NOMO-1 treated with dmso at 0.1 percent for 144 hours (cell line): Measurements from ENCODE around the gene AHSP.
"Not testable (repeated sequence)": the region's sequence is repeated elsewhere in the genome, so short reads cannot be mapped to it uniquely, and the experiment has no call there.

Experiments used
- DNase-seq: peaks from one replicate; lab custom pipeline; 2025; ENCODE audit not compliant: unreplicated experiment; lab: John Stamatoyannopoulos, UW

The AHSP gene

DNA sequence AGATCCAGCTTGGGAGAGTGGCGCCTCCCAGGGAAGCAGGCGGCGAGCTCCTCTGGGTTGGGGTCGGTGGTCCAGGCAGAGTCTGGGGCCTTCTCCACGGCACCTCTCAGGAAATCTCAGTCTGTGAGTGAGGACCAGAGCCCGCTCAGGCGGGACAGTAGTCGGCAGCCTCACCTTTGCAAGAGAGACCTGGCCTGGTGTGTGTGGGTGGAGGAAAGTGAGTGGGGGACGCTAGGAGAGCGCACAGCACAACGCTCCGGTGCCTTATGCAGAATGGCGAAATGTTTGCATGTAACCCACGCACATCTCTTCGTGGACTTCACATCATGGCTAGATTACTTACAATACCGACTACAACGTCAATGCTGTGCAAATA lies 2.2 kb downstream of the AHSP start:
- DNase-seq: no peak

DNA sequence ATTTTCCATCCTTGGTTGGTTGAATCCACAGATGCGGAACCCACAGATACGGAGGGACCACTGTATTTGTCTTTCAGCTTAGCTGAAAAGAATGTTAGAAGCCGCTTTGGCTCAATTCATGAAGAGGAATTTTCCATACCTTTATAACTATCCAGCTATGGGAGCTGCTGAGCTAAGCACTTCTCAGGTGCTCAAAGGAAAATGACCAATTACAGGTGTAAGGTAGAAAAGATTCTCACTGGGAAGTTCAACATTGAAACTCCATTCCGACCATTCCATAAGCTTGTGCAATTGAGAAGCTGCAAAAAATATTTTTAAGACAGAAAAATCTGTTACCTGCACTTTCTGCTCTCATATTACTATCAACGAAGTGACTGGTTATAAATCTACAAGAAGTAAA lies 2.7 kb downstream of the AHSP start:
- DNase-seq: no peak

DNA sequence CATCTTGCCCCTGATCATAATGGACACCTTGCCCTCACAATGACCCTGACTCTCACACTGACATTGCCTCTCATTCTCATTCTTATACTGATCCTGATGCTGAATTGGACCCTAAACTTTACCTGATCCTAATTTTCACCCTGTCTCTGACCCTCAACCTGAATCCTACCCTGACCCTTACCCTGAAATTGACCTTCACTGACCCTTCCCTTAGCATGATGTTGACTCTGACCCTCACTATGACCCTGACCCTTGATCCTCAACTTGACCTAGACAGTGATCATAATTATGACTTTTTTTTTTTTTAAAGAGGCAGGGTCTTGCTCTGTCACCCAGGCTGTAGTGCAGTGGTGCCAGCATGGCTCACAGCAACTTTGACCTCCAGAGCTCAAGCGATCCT lies 3.4 kb downstream of the AHSP start:
- DNase-seq: no peak

DNA sequence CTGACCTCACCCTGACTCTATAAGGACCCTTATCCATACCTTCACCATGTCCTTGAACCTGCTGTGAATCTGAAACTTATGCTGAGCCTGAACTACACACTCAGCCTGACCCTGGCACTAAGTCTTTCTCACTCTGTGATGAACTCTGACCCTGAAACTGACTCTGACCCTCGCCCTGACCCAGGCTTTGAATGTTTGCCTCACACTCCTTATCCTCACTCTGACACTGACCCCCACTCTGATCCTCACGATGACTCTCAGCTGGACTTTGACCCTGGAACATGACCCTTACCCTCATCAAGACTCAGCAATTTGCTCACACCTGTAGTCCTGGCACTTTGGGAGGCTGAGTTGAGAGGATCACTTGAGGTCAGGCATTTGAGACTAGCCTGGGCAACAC lies 4.4 kb downstream of the AHSP start:
- no peak for DNase-seq

DNA sequence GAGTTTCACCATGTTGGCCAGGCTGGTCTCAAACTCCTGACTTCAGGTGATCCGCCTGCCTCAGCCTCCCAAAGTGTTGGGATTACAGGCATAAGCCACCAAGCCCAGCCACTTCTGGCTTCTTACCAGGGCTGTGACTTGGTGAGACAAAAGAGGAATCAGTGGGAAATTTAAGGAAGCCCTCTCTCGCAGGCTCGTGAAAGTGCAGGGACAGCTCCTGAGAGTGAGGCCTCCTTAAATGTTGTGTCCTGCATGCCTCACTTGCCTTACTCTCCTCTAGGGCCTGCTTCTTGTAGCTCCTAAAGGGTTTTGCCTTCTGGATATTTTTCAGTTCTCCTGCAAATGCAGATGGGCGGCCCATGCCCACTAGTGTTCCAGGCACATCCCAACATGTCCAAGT lies 5.2 kb downstream of the AHSP start:
- DNase-seq: no peak

DNA sequence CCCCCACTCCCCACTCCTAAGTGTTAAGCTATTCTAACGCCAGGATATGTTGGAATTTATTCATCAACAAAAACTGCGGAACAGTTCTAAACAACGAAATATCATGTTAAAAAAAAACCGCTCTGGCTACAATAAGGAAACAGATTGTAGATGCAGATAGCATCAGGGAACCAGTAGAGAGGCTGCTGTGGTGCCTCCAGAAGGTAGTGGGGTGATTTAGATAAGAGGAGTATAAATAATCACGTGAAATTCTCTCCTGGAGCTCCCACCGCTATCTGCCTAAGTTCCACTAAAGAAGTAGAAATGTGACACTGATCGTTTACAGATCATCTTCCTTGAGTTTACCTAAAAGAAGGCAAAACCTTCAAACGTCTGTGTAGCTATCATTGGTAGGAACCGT lies 8.0 kb downstream of the AHSP start:
- no peak for DNase-seq

DNA sequence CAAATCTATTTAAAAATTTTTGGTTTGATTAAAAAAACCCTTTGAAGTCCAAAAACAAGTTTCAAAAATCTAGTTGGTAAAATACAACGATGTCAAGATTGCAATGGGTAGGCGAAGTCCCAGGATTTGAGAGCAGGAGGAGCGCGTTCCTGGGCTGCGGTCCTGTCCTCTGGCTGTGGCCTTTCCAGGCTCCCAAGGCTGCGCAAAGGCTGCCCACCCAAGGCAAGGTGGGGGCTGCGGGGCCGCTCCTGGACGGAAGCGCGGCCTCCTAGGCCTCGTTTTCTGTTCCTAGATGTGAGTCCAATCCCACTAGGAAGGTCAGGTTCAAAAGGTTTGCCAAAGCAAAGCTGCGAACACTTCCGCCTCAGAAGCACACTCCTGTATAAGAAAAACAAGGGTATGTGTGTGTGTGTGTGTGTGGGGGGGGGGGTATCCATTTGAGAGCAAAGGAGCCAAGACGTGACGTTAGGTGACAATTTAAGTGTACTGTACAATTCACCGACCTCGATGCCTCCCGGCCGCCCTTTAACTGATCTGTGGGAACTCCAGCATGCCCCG lies 9.2 kb downstream of the AHSP start:
- no peak for DNase-seq

DNA sequence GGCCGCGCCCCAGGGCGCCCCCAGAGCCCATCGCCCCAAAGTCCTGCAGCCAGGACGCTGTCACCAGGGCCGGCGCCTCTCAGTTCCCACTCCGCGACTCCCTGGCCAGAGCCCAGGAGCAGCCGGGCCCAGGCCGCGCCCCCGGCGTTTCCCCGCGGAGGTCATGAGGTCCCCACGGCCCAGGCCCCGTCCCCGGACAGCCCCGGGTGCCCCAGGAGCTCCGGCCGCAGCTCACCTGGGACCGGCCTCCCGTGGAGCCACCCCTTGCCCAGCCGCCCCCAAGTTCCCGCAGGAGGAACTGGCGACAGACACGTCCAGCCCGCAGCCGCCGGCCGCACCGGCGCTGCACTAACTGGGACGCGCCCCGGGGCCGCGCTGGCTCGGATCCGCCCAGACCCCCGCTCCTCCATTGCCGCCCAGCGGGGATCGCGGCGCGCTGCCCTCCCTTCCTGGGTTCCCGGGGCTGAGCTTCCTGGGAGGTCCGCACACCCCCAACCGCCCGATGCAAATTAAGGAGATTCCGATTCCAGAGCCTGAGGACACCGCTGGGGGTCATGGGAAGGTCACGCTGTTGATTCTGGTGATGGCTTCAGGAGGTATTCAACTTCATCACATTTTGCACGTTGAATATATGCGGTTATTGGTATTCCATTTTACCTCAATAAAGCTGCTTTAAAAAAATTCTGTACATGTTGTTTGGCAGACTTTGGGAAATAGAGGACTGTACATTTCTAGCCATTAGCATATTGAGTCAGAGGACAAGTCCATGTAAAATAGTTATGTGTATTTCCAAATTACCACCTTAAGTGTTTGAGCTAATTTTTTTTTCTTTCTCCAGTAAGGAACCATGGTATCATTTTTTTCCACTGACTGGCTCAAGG lies 9.9 kb downstream of the AHSP start:
- DNase-seq: no peak

DNA sequence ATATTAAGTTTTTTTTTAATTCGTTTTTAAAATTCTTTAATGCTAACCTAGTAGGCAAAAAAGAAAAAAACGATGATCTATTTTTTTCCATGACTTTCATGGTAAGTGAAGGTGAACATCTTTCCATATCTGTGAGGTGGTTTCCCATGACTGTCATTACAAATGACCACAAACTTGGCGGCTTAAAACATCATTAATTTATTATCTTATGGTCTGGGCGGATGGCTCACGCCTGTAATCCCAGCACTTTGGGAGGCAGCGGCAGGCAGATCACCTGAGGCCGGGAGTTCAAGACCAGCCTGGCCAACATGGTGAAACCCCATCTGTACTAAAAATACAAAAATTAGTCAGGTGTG lies 10.5 kb downstream of the AHSP start:
- not testable (repeated sequence) for DNase-seq

DNA sequence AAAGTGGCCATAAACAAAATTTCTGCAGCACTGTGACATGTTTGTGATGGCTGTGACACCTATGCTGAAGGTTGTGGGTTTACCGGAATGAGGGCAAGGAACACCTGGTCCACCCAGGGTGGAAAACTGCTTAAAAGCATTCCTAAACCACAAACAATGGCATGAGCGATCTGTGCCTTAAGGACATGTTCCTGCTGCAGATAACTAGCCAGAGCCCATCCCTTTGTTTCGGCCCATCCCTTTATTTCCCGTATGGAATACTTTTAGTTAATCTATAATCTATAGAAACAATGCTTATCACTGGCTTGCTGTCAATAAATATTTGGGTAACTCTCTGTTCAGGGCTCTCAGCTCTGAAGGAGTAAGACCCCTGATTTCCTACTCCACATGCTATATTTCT lies 12.1 kb downstream of the AHSP start:
- not testable (repeated sequence) for DNase-seq

DNA sequence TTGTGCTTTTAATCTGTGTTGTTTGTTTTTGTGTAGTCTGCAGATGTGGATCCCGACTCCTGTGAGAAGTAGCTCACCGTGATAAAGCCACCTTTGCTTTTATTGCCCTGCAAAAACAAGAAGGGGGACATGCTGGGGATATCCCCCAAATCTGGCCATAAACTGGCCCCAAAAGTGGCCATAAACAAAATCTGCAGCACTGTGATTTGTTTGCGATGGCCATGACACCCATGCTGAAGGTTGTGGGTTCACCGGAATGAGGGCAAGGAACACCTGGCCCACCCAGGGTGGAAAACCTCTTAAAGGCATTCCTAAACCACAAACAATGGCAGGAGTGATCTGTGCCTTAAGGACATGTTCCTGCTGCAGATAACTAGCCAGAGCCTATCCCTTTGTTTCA lies 15.1 kb downstream of the AHSP start:
- DNase-seq: no peak

DNA sequence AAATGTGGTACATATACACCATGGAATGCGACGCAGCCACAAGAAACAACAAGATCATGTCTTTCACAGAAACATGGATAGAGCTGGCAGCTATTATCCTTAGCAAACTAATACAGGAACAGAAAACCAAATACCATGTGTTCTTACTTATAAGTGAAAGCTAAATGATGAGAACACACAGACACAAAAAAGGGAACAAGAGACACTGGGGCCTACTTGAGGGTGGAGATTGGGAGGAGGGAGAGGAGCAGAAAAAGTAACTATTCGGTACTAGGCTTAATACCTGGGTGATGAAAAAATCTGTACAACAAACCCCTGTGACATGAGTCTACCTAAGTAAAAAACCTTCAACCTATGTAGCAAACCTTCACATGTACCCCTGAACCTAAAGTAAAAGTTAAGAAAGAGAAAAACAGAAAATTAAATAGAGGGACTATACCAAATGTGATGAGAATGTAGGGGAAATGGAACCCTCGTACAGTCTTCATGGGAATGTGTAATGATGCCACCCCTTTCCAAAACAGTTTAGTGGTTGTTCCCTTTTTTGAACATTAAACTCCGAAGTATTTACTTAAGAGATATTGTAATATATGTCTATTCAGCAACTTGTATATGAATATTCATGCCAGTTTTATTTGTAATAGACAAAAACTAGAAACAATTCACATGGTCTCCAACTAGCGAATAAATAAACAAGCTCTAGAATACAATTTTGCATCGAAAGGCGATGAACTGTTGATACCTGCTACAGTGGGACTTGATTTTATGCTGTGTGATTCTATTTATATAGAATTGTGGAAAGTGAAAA lies 33.9 kb downstream of the AHSP start:
- no peak for DNase-seq

DNA sequence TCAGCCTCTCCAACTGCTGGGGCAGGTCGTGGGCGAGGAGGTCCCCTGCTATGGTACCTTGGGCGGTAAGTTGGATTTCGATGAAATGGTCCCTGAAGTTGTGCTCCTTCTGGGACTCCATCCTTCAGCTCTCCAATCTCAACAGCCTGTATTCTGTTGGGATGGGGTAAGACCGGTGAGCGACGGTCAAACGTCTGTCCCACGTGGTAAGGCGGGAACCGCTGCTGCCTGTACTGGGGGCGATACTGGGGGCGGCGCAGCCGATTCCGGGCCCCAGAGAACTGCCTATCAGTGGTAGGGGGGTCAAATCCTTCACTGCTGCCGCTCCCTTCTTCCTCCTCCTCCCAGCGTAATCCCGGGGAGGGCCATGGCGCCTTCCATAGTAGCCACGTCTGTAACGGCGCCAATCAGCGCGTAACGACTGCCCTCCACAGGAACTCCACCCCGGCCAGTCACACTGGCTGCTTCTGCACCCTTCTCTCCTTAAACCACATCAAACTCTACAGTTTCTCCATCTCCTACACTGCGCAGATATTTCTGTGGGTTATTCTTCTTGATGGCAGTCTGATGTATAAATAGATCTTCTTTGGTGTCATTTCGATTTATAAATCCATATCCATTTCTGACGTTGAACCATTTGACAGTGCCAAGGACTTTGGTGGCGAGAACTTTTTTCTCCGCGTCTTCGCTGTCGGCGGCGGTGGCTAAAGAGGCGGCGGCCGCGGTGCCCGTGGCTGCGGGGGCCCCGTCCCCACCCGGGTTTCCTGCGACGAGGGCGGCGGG lies 41.1 kb downstream of the AHSP start:
- no peak for DNase-seq

DNA sequence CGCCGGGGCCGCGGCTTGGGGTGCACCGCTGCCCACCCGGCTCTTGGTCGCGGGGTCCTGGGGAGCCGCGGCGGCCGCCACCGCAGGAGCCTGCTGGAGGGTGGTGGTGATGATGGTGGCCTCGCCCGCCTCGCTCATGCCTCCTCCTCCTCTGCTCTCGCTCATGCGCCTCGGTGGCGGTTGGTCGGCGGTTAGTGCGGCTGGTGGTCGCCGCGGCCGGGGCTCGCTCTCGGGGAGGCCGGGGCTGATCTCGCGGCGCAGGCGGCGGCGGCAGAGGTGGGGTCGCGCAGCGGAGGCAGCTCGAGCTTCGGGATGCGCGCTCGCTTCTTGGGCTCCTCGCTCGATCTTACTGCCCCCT lies 41.6 kb downstream of the AHSP start:
- DNase-seq: no peak

DNA sequence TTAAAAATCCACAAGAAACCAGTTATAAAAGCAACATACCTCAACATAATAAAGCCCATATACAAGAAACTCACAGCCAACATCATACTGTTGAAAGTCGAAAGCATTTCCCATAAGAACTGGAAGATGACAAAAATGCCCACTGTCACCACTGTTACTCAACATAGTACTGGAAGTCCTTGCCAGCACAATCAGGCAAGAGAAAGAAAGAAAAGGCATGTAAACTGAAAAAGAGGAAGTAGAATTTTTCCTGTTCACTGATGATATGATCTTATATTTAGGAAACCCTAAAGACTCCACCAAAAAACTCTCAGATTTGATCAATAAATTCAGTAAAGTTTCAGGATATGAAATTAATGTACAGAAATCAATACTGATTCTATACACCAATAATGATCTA lies 45.1 kb downstream of the AHSP start:
- DNase-seq: no peak

DNA sequence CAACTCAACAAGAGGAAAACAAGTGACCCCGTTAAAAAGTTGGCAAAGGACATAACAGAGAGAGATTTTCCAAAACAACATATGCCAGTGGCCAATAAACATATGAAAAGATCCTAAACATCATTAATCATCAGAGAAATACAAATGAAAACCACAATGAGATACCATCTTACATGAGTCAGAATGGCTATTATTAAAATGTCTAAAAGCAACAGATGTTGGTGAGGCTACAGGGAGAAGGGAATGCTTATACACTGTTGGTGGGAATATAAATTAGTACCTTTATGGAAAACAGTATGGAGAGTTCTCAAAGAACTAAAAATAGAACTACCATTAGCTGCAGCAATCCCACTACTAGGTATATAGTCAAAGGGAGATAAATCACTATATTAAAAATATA lies 46.5 kb downstream of the AHSP start:
- not testable (repeated sequence) for DNase-seq

DNA sequence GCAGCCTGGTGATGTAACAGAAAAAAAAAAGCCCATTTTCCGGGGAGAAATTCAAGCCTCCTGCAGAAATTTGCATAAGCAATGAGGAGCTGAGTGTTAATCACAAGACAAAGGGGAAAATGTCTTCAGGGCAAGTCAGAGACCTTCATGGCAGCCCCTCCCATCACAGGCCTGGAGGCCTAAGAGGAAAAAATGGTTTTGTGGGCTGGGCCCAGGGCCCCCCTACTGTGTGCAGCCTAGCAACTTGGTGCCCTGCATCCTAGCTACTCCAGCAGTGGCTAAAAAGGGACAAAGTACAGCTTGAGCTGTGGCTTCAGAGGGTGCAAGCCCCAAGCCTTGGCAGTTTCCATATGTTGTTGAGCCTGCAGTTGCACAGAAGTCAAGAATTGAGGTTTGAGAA lies 49.7 kb downstream of the AHSP start:
- DNase-seq: no peak
